Duodenal mucosa (tissue), 2 donors: ENCODE results near the gene LMF2.

Experiments used
- H3K27ac ChIP-seq: one replicate; pipeline ENCODE4 v1.7.0; 2013; ENCODE audit warnings: low read depth, low read length
- H3K27me3 ChIP-seq, 2 donors: one replicate each; pipeline ENCODE4 v1.7.0; 2013; ENCODE audit warnings: low read length in 2 of 2, control low read depth in 1 of 2; ENCODE audit not compliant: insufficient read depth in 2 of 2, control insufficient read depth in 1 of 2
- H3K36me3 ChIP-seq, 2 donors: one replicate each; pipeline ENCODE4 v1.7.0; 2013; ENCODE audit warnings: low read length in 2 of 2, control low read depth in 1 of 2; ENCODE audit not compliant: insufficient read depth in 2 of 2, control insufficient read depth in 1 of 2
- H3K4me1 ChIP-seq, 2 donors: one replicate each; pipeline ENCODE4 v1.7.0; 2013; ENCODE audit warnings: low read length in 2 of 2, control low read depth in 1 of 2; ENCODE audit not compliant: insufficient read depth in 2 of 2, control insufficient read depth in 1 of 2
- H3K4me3 ChIP-seq, 2 donors: one replicate each; pipeline ENCODE4 v1.7.0; 2013; ENCODE audit warnings: low read length in 2 of 2, low read depth in 1 of 2
- H3K9ac ChIP-seq, 2 donors: one replicate each; pipeline ENCODE4 v1.7.0; 2013; ENCODE audit warnings: low read length in 2 of 2, low read depth in 1 of 2
- H3K9me3 ChIP-seq, 2 donors: one replicate each; pipeline ENCODE4 v1.7.0; 2013; ENCODE audit warnings: low read length in 2 of 2, control low read depth in 1 of 2; ENCODE audit not compliant: control insufficient read depth in 1 of 2

Gene LMF2

GRCh38 chr22:50471962-50472361 is 35.5 kb downstream of the LMF2 start:
- Histone ChIP-seq H3K27ac (no peak overlapping the region), H3K9ac (no peak overlapping the region), H3K9me3 (no peaks in the 10 kb centered on the region), H3K4me3 (no peak overlapping the region), H3K27me3 (no peaks in the 10 kb centered on the region), H3K36me3 (peaks cover 5 to 10% of the 10 kb centered on the region in 2 donors), H3K4me1 (peaks cover 53 to 61% of the 10 kb centered on the region in 2 donors)

GRCh38 chr22:50471197-50471847 is 36.2 kb downstream of the LMF2 start:
- Histone ChIP-seq H3K9ac (peak overlapping the region in 1 of 2 donors; percentile 64), H3K4me3 (peak overlapping the region; percentile 45 to 50), H3K27ac (no peak overlapping the region), H3K9me3 (no peaks in the 10 kb centered on the region), H3K4me1 (peaks cover 53 to 61% of the 10 kb centered on the region in 2 donors), H3K27me3 (no peaks in the 10 kb centered on the region), H3K36me3 (peaks cover 11 to 17% of the 10 kb centered on the region in 2 donors)

- H3K27me3 ChIP-seq = no peaks in the 10 kb centered on the region
- H3K9me3 ChIP-seq = no peaks in the 10 kb centered on the region
- peak overlapping the region; percentile 42 for H3K27ac ChIP-seq
- peaks cover 18 to 25% of the 10 kb centered on the region in 2 donors for H3K36me3 ChIP-seq
- H3K4me3 ChIP-seq = peak overlapping the region; percentile 45 to 50
- H3K9ac ChIP-seq = peak overlapping the region; percentile 45 to 64
- H3K4me1 ChIP-seq = peaks cover 53 to 59% of the 10 kb centered on the region in 2 donors
Observed at GRCh38 chr22:50470491-50470890, 37.0 kb downstream of the LMF2 start.

DNA sequence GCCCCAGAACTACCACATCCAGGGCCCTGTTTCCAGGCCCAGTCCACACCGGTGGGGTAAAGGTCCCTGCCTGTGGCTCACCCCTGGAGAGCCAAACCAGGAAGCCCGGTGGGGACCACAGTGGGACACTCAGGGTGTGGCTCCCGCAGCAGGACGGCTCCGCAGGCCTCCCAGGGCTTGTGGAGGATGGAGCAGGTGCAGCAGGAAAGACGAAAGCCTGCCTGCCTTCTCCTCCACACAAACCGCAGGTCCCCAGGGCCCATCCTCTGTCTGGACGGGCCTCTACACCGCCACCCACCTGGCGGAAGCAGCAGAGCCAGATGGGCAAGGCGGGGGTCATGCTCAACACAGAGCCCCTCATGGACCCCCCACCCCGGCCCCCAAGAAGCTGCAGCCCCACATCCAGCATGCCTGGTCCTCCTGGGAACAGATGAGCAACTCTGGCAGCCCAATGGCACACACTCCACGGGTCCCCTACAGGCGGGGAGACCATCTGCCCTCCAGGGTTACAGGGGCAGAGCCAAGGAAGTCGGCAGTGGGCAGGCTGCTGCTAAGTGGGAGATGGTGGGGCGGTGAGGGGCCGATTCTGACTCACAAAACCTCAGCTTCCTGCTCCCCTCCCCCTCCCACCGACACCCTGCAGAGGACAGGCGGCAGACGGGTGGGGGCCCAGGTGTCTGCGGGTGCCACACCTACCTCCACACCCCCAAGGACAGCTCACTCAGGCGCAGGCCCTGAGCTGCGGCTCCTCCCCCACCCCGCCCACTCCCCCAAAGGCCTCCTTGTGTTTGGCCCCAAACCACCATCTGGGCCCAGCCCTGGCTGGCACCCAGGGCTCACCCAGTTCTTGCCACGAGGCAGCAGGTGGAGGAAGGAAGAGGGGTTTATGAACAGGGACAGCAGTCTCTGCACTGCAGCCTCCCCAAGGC is 37.9 kb downstream of the LMF2 start:
- Histone ChIP-seq H3K27me3 (no peaks in the 10 kb centered on the region), H3K36me3 (peaks cover 21 to 33% of the 10 kb centered on the region in 2 donors), H3K27ac (peak overlapping the region; percentile 66), H3K9me3 (no peaks in the 10 kb centered on the region), H3K4me3 (peak overlapping the region; percentile 45 to 55), H3K9ac (peak overlapping the region; percentile 45 to 64), H3K4me1 (peaks cover 53 to 56% of the 10 kb centered on the region in 2 donors)

DNA sequence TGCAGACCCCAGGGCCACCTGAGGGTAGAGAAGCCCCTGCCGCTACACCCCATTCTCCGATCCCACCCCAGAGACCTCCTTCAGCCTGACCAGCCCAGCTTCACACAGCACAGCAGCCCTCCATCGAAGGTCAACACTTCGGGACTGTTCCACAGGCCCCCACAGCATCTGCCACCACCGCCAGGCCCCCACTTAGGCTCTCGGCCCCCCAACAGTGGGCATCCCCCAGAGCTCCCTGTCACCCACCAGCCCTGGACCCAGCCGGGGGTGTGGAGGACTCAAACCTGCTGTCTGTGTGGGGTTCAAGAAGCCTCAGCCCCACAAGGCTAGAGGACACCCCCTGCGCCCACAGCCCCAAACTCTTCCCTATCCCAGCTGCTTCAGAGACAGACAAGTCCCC is 38.9 kb downstream of the LMF2 start:
- Histone ChIP-seq H3K4me3 (no peak overlapping the region), H3K4me1 (peaks cover 48 to 51% of the 10 kb centered on the region in 2 donors), H3K9me3 (no peaks in the 10 kb centered on the region), H3K27ac (no peak overlapping the region), H3K9ac (peak overlapping the region in 1 of 2 donors; percentile 26), H3K36me3 (peaks cover 26 to 44% of the 10 kb centered on the region in 2 donors), H3K27me3 (no peaks in the 10 kb centered on the region)

GRCh38 chr22:50467773-50468440 is 39.6 kb downstream of the LMF2 start:
- Histone ChIP-seq H3K4me3 (no peak overlapping the region), H3K4me1 (peaks cover 41 to 44% of the 10 kb centered on the region in 2 donors), H3K27me3 (no peaks in the 10 kb centered on the region), H3K9me3 (no peaks in the 10 kb centered on the region), H3K27ac (no peak overlapping the region), H3K36me3 (peaks cover 31 to 51% of the 10 kb centered on the region in 2 donors), H3K9ac (no peak overlapping the region)

DNA sequence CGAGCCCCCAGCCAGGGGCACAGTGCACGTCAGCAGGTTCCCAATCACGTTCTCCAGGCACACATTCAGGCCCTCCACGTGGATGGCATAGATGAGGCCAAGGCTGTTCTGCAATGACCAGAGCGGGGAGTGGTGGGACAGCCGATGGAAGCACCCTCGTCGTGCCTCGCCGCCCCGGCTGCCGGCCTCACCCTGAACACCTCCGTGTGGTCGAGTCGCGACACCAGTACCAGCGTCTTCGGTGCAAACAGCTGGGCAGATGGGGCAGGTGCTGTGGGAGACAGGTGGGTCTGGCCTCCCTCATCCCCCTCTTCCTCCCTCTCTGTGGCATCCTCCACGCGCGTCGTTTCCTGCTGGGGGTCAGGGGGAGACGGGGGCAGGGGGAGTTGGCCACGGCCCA is 40.2 kb downstream of the LMF2 start:
- H3K27me3 ChIP-seq = no peaks in the 10 kb centered on the region
- peaks cover 34 to 56% of the 10 kb centered on the region in 2 donors for H3K36me3 ChIP-seq
- no peaks in the 10 kb centered on the region for H3K9me3 ChIP-seq
- no peak overlapping the region for H3K27ac ChIP-seq
- no peak overlapping the region for H3K9ac ChIP-seq
- H3K4me3 ChIP-seq = no peak overlapping the region
- peaks cover 36 to 38% of the 10 kb centered on the region in 2 donors for H3K4me1 ChIP-seq

DNA sequence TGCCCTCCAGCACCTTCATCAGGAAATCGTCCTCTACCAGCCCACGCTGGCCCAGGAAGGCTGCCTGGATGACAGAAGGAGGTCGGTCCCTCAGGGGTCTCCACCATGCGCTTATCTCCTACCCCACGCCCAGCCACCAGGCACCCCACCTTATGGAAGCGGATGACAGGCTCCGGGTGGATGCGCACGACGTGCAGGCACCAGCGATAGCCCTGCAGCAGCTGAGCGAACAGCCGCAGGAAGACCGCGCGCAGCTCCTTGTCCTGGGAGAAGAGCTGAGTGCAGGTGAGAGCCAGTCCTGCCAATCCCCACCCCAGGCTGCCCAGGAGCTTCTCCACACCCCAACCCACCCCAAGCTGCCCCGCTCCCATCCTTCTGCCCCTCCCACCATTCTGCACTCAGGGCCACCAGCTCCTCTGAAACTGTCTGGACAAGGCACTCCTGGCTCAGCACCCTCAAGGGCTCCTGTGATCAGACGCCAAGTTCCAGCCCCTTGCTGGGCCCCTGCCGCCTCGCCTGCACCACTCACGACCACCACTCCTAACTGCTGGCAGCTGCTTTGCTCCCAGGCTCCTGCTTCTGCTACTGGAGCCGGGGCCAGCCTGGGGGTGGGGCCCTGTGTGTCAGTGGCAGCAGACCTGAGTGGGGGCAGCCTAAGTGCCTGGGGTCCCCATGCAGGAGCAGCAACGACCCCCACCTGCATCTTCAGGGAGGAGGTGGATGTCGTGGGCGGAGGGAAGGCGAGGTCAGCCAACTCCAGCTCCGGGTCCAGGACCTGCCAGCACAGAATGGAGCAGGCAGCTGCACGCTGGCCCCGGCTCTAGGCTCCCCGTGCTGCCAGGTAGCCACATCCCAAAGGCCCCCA is 42.2 kb downstream of the LMF2 start:
- no peak overlapping the region for H3K4me3 ChIP-seq
- no peaks in the 10 kb centered on the region for H3K27me3 ChIP-seq
- H3K36me3 ChIP-seq = peaks cover 52 to 76% of the 10 kb centered on the region in 2 donors
- H3K27ac ChIP-seq = no peak overlapping the region
- H3K9ac ChIP-seq = no peak overlapping the region
- H3K4me1 ChIP-seq = peaks cover 15 to 18% of the 10 kb centered on the region in 2 donors
- no peaks in the 10 kb centered on the region for H3K9me3 ChIP-seq

DNA sequence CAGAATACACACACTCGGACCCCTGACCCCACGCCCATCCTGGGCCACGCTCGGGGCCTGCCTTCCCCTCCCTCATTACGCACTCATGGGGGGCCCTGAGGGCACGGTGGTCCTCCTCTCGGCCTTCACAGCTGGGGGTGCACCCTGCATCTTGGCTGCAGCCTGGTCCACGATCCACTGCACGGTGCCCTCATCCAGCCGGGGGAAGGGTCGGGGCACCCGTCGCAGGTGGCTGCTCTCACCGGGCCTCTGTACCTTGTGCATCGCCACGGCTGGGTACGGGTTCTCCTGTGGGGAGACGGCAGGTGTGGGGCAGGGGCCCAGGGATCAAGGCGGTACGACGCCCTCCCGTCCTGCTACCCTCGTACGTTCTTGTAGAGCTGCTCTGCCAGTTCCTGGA is 43.1 kb downstream of the LMF2 start:
- Histone ChIP-seq H3K36me3 (peaks cover 56 to 85% of the 10 kb centered on the region in 2 donors), H3K4me1 (peaks cover 7 to 10% of the 10 kb centered on the region in 2 donors), H3K9ac (no peak overlapping the region), H3K27ac (no peak overlapping the region), H3K4me3 (no peak overlapping the region), H3K9me3 (no peaks in the 10 kb centered on the region), H3K27me3 (no peaks in the 10 kb centered on the region)
